HG02610 (cell line): Measurements from ENCODE around the gene KCNJ6.
"Not testable (repeated sequence)": the region's sequence is repeated elsewhere in the genome, so short reads cannot be mapped to it uniquely, and the experiment has no call there.

Source experiments
- ATAC-seq: cut with Tn5 transposase; IDR thresholded peaks from one replicate; pipeline ENCODE4 v1.9.1; 2021; ENCODE audit warnings: mild to moderate bottlenecking, moderate library complexity; ENCODE audit not compliant: unreplicated experiment

Gene KCNJ6

GRCh38 chr21:37656899-37657298 lies 259.4 kb downstream of the KCNJ6 start:
- no peak for ATAC-seq

GRCh38 chr21:37655611-37656300 lies 260.5 kb downstream of the KCNJ6 start:
- ATAC-seq = no peak

- no peak for ATAC-seq
Measured at GRCh38 chr21:37654596-37654995, 261.7 kb downstream of the KCNJ6 start.

- no peak for ATAC-seq
Measured at GRCh38 chr21:37653201-37653600, 263.1 kb downstream of the KCNJ6 start.

- no peak for ATAC-seq
Measured at GRCh38 chr21:37647781-37648180, 268.5 kb downstream of the KCNJ6 start.

GRCh38 chr21:37646761-37647160 lies 269.5 kb downstream of the KCNJ6 start:
- not testable (repeated sequence) for ATAC-seq

- ATAC-seq = no peak
Measured at GRCh38 chr21:37645848-37646247, 270.4 kb downstream of the KCNJ6 start.

GRCh38 chr21:37644636-37645035 lies 271.6 kb downstream of the KCNJ6 start:
- no peak for ATAC-seq

GRCh38 chr21:37643862-37644261 lies 272.4 kb downstream of the KCNJ6 start:
- not testable (repeated sequence) for ATAC-seq

GRCh38 chr21:37642493-37642892 lies 273.8 kb downstream of the KCNJ6 start:
- ATAC-seq = no peak

GRCh38 chr21:37639756-37640155 lies 276.5 kb downstream of the KCNJ6 start:
- no peak for ATAC-seq

GRCh38 chr21:37636152-37636860 lies 280.0 kb downstream of the KCNJ6 start:
- ATAC-seq = no peak

GRCh38 chr21:37631319-37632117 lies 284.7 kb downstream of the KCNJ6 start:
- peak; percentile 94 for ATAC-seq

GRCh38 chr21:37630872-37631271 lies 285.4 kb downstream of the KCNJ6 start:
- no peak for ATAC-seq

- ATAC-seq = no peak
Measured at GRCh38 chr21:37628362-37628761, 287.9 kb downstream of the KCNJ6 start.

GRCh38 chr21:37627561-37627960 lies 288.7 kb downstream of the KCNJ6 start:
- ATAC-seq = no peak

- ATAC-seq = no peak
Measured at GRCh38 chr21:37627074-37627473, 289.2 kb downstream of the KCNJ6 start.

- ATAC-seq = no peak
Measured at GRCh38 chr21:37626320-37626719, 289.9 kb downstream of the KCNJ6 start.

- ATAC-seq = no peak
Measured at GRCh38 chr21:37623689-37624088, 292.6 kb downstream of the KCNJ6 start.

GRCh38 chr21:37623183-37623582 lies 293.1 kb downstream of the KCNJ6 start:
- no peak for ATAC-seq

GRCh38 chr21:37622755-37623154 lies 293.5 kb downstream of the KCNJ6 start:
- ATAC-seq = no peak

GRCh38 chr21:37620401-37620800 lies 295.9 kb downstream of the KCNJ6 start:
- no peak for ATAC-seq
